Testis (tissue), 2 donors: ENCODE results near the gene NBEA.

Experiments
- POLR2A ChIP-seq: fragments of 450-650 bp; IDR thresholded peaks from one replicate; pipeline ENCODE4 v1.6.1; 2017; ENCODE audit warnings: antibody characterized with exemption, mild to moderate bottlenecking, moderate library complexity
- TF ChIP-seq, protein P1 (sequence below), 3 experiments: fragments of 450-650 bp in 2 of 3; fragments of 200-600 bp in 1 of 3; sonication (generic) in 1 of 3; IDR thresholded peaks; one replicate each; pipeline ENCODE4 v1.5.1; 2016 to 2019; ENCODE audit warnings: antibody characterized with exemption in 3 of 3, mild to moderate bottlenecking in 2 of 3, moderate library complexity in 1 of 3

DNA sequence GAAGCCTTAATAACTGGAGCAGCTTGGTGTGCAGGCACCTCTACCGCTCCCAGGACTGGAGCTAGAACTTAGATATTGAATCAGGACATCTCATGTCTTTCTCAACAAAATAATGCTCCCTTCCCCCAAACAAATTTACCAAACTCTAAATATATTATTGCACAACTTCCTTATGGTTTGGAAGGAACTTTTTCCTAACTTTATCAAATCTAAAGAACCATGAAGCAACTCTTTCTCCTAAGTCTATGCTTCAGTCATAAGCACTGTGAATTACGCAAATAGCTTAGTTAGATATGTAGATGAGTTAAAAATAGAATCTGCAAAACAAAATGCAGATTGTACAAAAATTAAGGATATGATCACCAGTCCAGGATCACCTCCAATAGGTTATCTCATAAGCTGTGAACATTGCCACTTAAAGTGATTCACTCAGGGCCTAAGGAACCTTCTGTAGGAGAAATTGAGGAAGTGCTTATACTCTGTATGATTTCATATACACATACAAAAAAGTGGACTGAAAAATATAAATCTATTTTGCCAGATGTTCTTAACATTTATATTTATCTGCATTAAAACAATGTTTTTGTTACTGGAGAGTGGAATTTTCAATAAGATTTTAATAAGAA, 554.8 kb downstream of the NBEA start:
- TF ChIP-seq, protein P1, sequence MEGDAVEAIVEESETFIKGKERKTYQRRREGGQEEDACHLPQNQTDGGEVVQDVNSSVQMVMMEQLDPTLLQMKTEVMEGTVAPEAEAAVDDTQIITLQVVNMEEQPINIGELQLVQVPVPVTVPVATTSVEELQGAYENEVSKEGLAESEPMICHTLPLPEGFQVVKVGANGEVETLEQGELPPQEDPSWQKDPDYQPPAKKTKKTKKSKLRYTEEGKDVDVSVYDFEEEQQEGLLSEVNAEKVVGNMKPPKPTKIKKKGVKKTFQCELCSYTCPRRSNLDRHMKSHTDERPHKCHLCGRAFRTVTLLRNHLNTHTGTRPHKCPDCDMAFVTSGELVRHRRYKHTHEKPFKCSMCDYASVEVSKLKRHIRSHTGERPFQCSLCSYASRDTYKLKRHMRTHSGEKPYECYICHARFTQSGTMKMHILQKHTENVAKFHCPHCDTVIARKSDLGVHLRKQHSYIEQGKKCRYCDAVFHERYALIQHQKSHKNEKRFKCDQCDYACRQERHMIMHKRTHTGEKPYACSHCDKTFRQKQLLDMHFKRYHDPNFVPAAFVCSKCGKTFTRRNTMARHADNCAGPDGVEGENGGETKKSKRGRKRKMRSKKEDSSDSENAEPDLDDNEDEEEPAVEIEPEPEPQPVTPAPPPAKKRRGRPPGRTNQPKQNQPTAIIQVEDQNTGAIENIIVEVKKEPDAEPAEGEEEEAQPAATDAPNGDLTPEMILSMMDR (IDR thresholded peaks at IDR 0.05), result no peak
- TF ChIP-seq POLR2A, result no peak
